Esophagus muscularis mucosa (tissue), 3 donors: Measurements from ENCODE around the gene NTPCR.

Experiments
- POLR2A ChIP-seq: fragments of 450-650 bp; IDR thresholded peaks from one replicate; pipeline ENCODE4 v1.6.1; 2017; ENCODE audit warnings: antibody characterized with exemption, moderate library complexity, mild to moderate bottlenecking, low read depth
- POLR2AphosphoS5 ChIP-seq, 2 donors: sonication (generic); formaldehyde crosslinking; IDR thresholded peaks; one replicate each; pipeline ENCODE4 v1.6.1; 2017; ENCODE audit warnings: antibody characterized with exemption in 2 of 2
- TF ChIP-seq, protein P1 (sequence below), 3 experiments: fragments of 200-600 bp in 2 of 3; fragments of 450-650 bp in 1 of 3; sonication (generic) in 2 of 3; IDR thresholded peaks; one replicate each; pipeline ENCODE4 v1.5.1; 2017 to 2019; ENCODE audit warnings: antibody characterized with exemption in 3 of 3, mild to moderate bottlenecking in 2 of 3, moderate library complexity in 1 of 3

GRCh38 chr1:232962761-232963745 lies 12.6 kb downstream of the NTPCR start:
- TF ChIP-seq, protein P1, sequence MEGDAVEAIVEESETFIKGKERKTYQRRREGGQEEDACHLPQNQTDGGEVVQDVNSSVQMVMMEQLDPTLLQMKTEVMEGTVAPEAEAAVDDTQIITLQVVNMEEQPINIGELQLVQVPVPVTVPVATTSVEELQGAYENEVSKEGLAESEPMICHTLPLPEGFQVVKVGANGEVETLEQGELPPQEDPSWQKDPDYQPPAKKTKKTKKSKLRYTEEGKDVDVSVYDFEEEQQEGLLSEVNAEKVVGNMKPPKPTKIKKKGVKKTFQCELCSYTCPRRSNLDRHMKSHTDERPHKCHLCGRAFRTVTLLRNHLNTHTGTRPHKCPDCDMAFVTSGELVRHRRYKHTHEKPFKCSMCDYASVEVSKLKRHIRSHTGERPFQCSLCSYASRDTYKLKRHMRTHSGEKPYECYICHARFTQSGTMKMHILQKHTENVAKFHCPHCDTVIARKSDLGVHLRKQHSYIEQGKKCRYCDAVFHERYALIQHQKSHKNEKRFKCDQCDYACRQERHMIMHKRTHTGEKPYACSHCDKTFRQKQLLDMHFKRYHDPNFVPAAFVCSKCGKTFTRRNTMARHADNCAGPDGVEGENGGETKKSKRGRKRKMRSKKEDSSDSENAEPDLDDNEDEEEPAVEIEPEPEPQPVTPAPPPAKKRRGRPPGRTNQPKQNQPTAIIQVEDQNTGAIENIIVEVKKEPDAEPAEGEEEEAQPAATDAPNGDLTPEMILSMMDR (IDR thresholded peaks at IDR 0.05): no peak
- TF ChIP-seq POLR2A: no peak
- no peak for TF ChIP-seq POLR2AphosphoS5 (IDR thresholded peaks at IDR 0.05)
